ENCODE measurements around the gene FYN. TPM values are rescaled to one million over a fixed set of nuclear protein-coding genes. Genes with fewer than 3 reads are reported as not detected.

Gene FYN
- total and polyA plus RNA-seq, 9 of the 15 experiments (the other 6 are each of a cell fraction or from before 2014, with no cell fraction given): 2.9 to 22.1 (median 11.4) TPM

DNA sequence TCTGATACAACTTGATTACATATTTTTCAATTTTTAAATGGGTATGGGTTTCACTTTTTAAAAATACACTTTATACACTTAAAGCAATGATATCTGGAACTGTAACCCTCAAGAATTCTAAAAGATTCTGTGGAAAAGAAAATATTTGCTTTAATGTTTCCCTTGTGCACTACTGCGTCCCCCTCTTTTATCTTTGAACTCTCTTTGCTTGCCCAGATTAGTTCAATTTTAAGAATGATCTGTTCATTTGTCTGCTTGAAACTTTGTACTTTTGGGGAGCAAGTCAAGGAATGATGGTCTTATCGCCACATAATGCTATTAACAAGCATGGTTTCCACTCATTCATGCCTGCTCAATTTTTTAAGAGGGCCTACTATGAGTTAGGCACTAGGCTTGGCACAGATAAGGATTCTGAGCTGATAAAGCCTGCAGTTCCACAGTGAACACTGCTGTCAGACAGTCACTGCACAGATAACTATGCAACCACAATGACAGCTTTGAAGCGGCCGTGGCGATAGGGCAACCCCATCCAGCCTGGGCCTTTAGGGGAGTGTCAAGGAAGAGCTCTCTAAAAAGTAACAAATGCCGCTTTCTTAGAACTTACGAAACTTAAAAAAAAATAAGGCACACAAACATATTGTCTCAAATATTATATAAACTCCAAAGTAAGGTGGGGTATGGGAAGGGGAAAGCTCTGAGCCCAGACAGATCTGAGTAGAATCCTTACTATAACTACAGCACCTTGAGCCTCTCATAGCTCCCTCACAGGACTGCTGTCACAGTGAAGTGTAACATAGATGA, 29.7 kb downstream of the FYN start (continued):
- TF ChIP-seq MEIS2 (IDR thresholded peaks at IDR 0.05; ENCODE audit: partially characterized antibody) (peak; percentile 81), TCF3 (CRISPR knock-in tag; IDR thresholded peaks at IDR 0.05) (peak; percentile 91), KDM1A (IDR thresholded peaks at IDR 0.05) (peak; percentile 80 to 90), DPF2 (IDR thresholded peaks at IDR 0.05) (peak; percentile 95), NFE2 (IDR thresholded peaks at IDR 0.05; ENCODE audit: low read depth) (peak; percentile 80), RUNX1 (IDR thresholded peaks at IDR 0.05; ENCODE audit: low read depth) (peak; percentile 56; the same call in 1 of the 2 replicates), SRF (CRISPR knock-in tag; IDR thresholded peaks at IDR 0.05) (no peak), CGGBP1 (CRISPR knock-in tag; IDR thresholded peaks at IDR 0.05) (no peak), ZC3H4 (CRISPR knock-in tag; IDR thresholded peaks at IDR 0.05; ENCODE audit: borderline replicate concordance) (no peak), TRIM24 (IDR thresholded peaks at IDR 0.05) (peak; percentile 76 to 84), SMARCA4 (IDR thresholded peaks at IDR 0.05) (peak; percentile 94), CBFA2T3 (IDR thresholded peaks at IDR 0.05) (peak; percentile 94), GATA2 (CRISPR knock-in tag; IDR thresholded peaks at IDR 0.05) (peak; percentile 76), NFIC (IDR thresholded peaks at IDR 0.05) (peak; percentile 63; the same call in 1 of the 2 replicates), ZBTB9 (CRISPR knock-in tag; IDR thresholded peaks at IDR 0.05) (peak; percentile 65; the same call in 1 of the 2 replicates), ZNF766 (CRISPR knock-in tag; conservative IDR thresholded peaks at IDR 0.05) (peak; percentile 80), POLR2G (IDR thresholded peaks at IDR 0.05; ENCODE audit: low read depth, low read length) (no peak), CC2D1A (IDR thresholded peaks at IDR 0.05) (peak; percentile 55; the same call in 1 of the 2 replicates), SMC3 (conservative IDR thresholded peaks at IDR 0.05; ENCODE audit: insufficient read depth, low read depth, low read length) (no peak), ZKSCAN1 (IDR thresholded peaks at IDR 0.05; ENCODE audit: low read depth, low read length) (peak; percentile 100), MLLT1 (IDR thresholded peaks at IDR 0.05) (peak in 1 of 2 experiments; percentile 61; a peak in 1 of 4 replicates), MNT (conservative IDR thresholded peaks at IDR 0.05) (0 out of 4 replicates have a peak, but pooled peaks of 1 of the 2 experiments have one; percentile 41), RNF219 (CRISPR knock-in tag; IDR thresholded peaks at IDR 0.05) (no peak)

All from K562 (cell line).